ENCODE results near the gene FSTL5. TPM values are rescaled to one million over a fixed set of nuclear protein-coding genes. Genes with fewer than 3 reads are reported as not detected.

The FSTL5 gene
- total and polyA plus RNA-seq, 9 of the 15 experiments (the other 6 are each of a cell fraction or from before 2014, with no cell fraction given), result 0.09 to 3.1 (median 0.50) TPM; not detected in 1

- TF ChIP-seq CEBPZ (IDR thresholded peaks at IDR 0.05; ENCODE audit: borderline replicate concordance, low read depth, low read length) (no peak), CREB3L1 (IDR thresholded peaks at IDR 0.05; ENCODE audit: borderline replicate concordance, low read depth) (no peak), ZNF444 (CRISPR knock-in tag; IDR thresholded peaks at IDR 0.05) (no peak), ZNF696 (CRISPR knock-in tag; conservative IDR thresholded peaks at IDR 0.05) (no peak), ZNF778 (CRISPR knock-in tag; IDR thresholded peaks at IDR 0.05) (no peak), MTA3 (IDR thresholded peaks at IDR 0.05; ENCODE audit: borderline replicate concordance) (no peak)
- TF ChIP-seq, protein P1, sequence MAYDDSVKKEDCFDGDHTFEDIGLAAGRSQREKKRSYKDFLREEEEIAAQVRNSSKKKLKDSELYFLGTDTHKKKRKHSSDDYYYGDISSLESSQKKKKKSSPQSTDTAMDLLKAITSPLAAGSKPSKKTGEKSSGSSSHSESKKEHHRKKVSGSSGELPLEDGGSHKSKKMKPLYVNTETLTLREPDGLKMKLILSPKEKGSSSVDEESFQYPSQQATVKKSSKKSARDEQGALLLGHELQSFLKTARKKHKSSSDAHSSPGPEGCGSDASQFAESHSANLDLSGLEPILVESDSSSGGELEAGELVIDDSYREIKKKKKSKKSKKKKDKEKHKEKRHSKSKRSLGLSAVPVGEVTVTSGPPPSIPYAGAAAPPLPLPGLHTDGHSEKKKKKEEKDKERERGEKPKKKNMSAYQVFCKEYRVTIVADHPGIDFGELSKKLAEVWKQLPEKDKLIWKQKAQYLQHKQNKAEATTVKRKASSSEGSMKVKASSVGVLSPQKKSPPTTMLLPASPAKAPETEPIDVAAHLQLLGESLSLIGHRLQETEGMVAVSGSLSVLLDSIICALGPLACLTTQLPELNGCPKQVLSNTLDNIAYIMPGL (CRISPR knock-in tag; IDR thresholded peaks at IDR 0.05), result no peak
- TF ChIP-seq, protein P2, sequence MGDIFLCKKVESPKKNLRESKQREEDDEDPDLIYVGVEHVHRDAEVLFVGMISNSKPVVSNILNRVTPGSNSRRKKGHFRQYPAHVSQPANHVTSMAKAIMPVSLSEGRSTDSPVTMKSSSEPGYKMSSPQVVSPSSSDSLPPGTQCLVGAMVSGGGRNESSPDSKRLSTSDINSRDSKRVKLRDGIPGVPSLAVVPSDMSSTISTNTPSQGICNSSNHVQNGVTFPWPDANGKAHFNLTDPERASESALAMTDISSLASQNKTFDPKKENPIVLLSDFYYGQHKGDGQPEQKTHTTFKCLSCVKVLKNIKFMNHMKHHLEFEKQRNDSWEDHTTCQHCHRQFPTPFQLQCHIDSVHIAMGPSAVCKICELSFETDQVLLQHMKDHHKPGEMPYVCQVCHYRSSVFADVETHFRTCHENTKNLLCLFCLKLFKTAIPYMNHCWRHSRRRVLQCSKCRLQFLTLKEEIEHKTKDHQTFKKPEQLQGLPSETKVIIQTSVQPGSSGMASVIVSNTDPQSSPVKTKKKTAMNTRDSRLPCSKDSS (IDR thresholded peaks at IDR 0.05; ENCODE audit: low read depth, partially characterized antibody), result no peak
Observed at GRCh38 chr4:161642708-161643107, 521.1 kb downstream of the FSTL5 start (continued).
